ENCODE measurements around the gene HECTD3. TPM values are rescaled to one million over a fixed set of nuclear protein-coding genes. Genes with fewer than 3 reads are reported as not detected.

HECTD3 gene
- total RNA-seq, 1 experiment from 2014 or later: 25.5 TPM

- no peak for TF ChIP-seq SP1 (IDR thresholded peaks at IDR 0.05; ENCODE audit: low read depth)
- TF ChIP-seq TCF7L2 (IDR thresholded peaks at IDR 0.05; ENCODE audit: borderline replicate concordance, extremely low read depth, insufficient read depth, insufficient read length): no peak
- TF ChIP-seq CBX3 (IDR thresholded peaks at IDR 0.05; ENCODE audit: low read depth): no peak
- no peak for TF ChIP-seq MAX (IDR thresholded peaks at IDR 0.05)
- TF ChIP-seq YY1 (IDR thresholded peaks at IDR 0.05; ENCODE audit: extremely low read depth, insufficient replicate concordance, low read depth, low read length): no peak
- no peak for TF ChIP-seq JUND (IDR thresholded peaks at IDR 0.05)
- no peak for TF ChIP-seq RAD21 (IDR thresholded peaks at IDR 0.05; ENCODE audit: low read depth)
- no peak for TF ChIP-seq ATF3 (IDR thresholded peaks at IDR 0.05)
- no peak for TF ChIP-seq CEBPB (IDR thresholded peaks at IDR 0.05; ENCODE audit: low read depth)
- no peak for TF ChIP-seq EZH2phosphoT487 (IDR thresholded peaks at IDR 0.05; ENCODE audit: borderline replicate concordance)
- no peak for TF ChIP-seq ZFX (IDR thresholded peaks at IDR 0.05)
- TF ChIP-seq EZH2 (IDR thresholded peaks at IDR 0.05): no peak
- no peak for TF ChIP-seq POLR2A (IDR thresholded peaks at IDR 0.05; ENCODE audit: borderline replicate concordance, extremely low read depth, insufficient read depth, insufficient read length)
- no peak for TF ChIP-seq SIN3A (IDR thresholded peaks at IDR 0.05; ENCODE audit: low read depth)
These were observed 1.7 kb downstream of the HECTD3 start (continued) for GRCh38 chr1:45009296-45009865.

GRCh38 chr1:45008516-45008915 is 2.6 kb downstream of the HECTD3 start:
- Histone ChIP-seq H3K27me3 (ENCODE audit: insufficient read depth, low read length) (no peaks in the 10 kb centered on the region), H3K9ac (ENCODE audit: low read length) (no peak overlapping the region), H3K36me3 (ENCODE audit: control insufficient read depth in 1 of 2, insufficient read depth in 2 of 2, low read length in 2 of 2) (peaks cover 8 to 12% of the 10 kb centered on the region in 2 experiments; a peak in 3 of 4 replicates), H3K27ac (ENCODE audit: low read depth, low read length) (no peak overlapping the region), H3K4me1 (ENCODE audit: control insufficient read depth in 1 of 2, insufficient read depth in 2 of 2, low read length in 2 of 2) (peaks cover 9 to 28% of the 10 kb centered on the region in 2 experiments; a peak in 3 of 4 replicates), H3K4me2 (ENCODE audit: low read length) (no peak overlapping the region), H2AFZ (ENCODE audit: low read depth, low read length, poor library complexity, severe bottlenecking) (no peak overlapping the region), H3K4me3 (replicated peaks in 1 of 2; ENCODE audit: low read depth in 1 of 2, low read length in 2 of 2) (no peak overlapping the region), H3K79me2 (ENCODE audit: insufficient read depth, low read length) (peaks cover 12% of the 10 kb centered on the region; the same call in 1 of the 2 replicates), H4K20me1 (ENCODE audit: insufficient read depth) (no peaks in the 10 kb centered on the region), H3K9me2 (ENCODE audit: insufficient read depth) (no peaks in the 10 kb centered on the region), H3K9me3 (ENCODE audit: control insufficient read depth in 1 of 2, insufficient read depth in 1 of 2, low read depth in 1 of 2, low read length in 2 of 2) (no peaks in the 10 kb centered on the region)
- CTCF ChIA-PET: no interaction called here
- DNase-seq (ENCODE audit: low read depth, low spot score) (no peak), ATAC-seq (no peak)
- intact Hi-C loops (cut with micrococcal nuclease): no loop called here
- POLR2A ChIA-PET: interaction anchor here (0.6 kb wide), 1 partner anchor 22 kb away, joined by 3 read pairs; the partner anchor contains the start of gene EIF2B3
- BruUV-seq (replicated peaks): no TSS peak
- no peak for TF ChIP-seq RAD21 (IDR thresholded peaks at IDR 0.05; ENCODE audit: low read depth)
- no peak for TF ChIP-seq REST (IDR thresholded peaks at IDR 0.05; ENCODE audit: low read depth)
- no peak for TF ChIP-seq CBX3 (IDR thresholded peaks at IDR 0.05; ENCODE audit: low read depth)
- TF ChIP-seq ELF1 (IDR thresholded peaks at IDR 0.05; ENCODE audit: borderline replicate concordance, low read depth): no peak
- no peak for TF ChIP-seq SP1 (IDR thresholded peaks at IDR 0.05; ENCODE audit: low read depth)
- TF ChIP-seq EZH2phosphoT487 (IDR thresholded peaks at IDR 0.05; ENCODE audit: borderline replicate concordance): no peak
- TF ChIP-seq ZNF274 (IDR thresholded peaks at IDR 0.05; ENCODE audit: low read depth, low read length): no peak
- TF ChIP-seq FOSL1 (IDR thresholded peaks at IDR 0.05; ENCODE audit: low read depth): no peak
- RAD21 ChIA-PET (ENCODE audit: low non-redundant PET in 1 of 2, low total read pairs in 2 of 2, uncharacterized antibody in 2 of 2, unreplicated experiment in 2 of 2): no interaction called here

All from HCT116 (cell line).